Measurements from ENCODE around the gene AFTPH.

AFTPH gene

DNA sequence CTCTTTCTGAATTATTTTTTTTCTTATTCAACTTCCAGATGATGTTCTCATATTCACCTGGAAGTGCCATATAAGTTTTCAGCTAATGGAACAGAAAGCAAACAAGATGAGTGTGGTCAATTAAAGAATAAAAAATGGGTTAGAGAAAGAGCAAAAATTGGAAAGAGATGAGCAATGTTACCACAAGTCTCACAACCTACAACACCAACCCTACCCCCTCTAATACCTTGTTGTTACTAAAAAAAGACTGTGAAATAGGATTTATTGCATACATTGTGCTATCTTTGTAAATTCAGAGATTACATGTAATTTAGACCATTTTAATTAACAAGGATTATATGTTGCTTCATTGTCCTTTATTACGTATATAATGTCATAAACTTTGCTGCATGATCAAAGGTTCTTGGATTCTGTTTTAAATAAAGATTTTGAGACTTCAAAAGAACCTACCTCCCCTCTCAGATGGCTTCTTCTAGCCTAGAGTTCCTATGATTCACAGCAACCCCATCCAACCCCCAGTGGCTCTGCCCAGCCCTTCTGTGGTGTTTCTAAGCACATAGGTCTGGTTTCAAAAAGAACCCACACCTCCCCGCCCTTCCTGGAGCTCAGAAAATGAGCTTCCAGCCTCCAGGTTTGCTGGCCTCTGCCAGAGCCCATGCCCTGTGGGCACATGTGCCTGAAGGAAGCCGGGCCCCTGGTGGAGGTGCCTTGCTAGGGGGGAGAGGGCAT lies 45.5 kb upstream of the AFTPH start:
- no peak overlapping the region for H3K4me2 ChIP-seq (ENCODE audit: low read length)
- no peaks in the 10 kb centered on the region for H3K27me3 ChIP-seq (ENCODE audit: control insufficient read depth, insufficient read depth, low read length)
- H3K36me3 ChIP-seq (ENCODE audit: control insufficient read depth, insufficient read depth, low read length), result no peaks in the 10 kb centered on the region
- no peak for TF ChIP-seq CTCF (IDR thresholded peaks at IDR 0.05)
- no peak overlapping the region for H3K4me3 ChIP-seq (ENCODE audit: low read depth, low read length)
- H3K27ac ChIP-seq, result no peak overlapping the region
- no peak overlapping the region for H2AFZ ChIP-seq
- H3K9me3 ChIP-seq (ENCODE audit: control insufficient read depth, low read length), result no peaks in the 10 kb centered on the region
- no peaks in the 10 kb centered on the region for H3K79me2 ChIP-seq
- H3K9ac ChIP-seq, result no peak overlapping the region
- peaks cover 7% of the 10 kb centered on the region for H3K4me1 ChIP-seq

GRCh38 chr2:64479259-64480117 lies 44.6 kb upstream of the AFTPH start:
- no peak for TF ChIP-seq CTCF (IDR thresholded peaks at IDR 0.05)
- no peak overlapping the region for H3K9ac ChIP-seq

DNA sequence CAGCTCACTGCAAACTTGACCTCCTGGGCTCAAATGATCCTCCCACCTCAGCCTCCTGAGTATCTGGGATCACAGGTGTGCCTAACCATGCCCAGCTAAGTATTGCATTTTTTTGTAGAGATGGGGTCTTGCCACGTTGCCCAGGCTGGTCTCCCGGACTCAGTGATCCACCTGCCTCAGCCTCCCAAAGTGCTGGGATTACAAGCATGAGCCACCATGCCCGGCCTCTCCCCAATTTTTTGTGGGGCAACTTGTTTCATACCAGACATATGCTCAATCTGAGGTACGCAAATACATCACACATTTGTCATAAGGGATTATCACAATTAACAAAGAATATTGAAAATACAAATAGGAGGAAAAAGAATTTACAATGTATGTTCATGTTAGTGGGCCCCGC lies 42.5 kb upstream of the AFTPH start:
- H3K9ac ChIP-seq, result no peak overlapping the region
- H3K36me3 ChIP-seq (ENCODE audit: control insufficient read depth, insufficient read depth, low read length), result no peaks in the 10 kb centered on the region
- H3K79me2 ChIP-seq, result no peaks in the 10 kb centered on the region
- H3K4me1 ChIP-seq, result peaks cover 7% of the 10 kb centered on the region
- TF ChIP-seq CTCF (IDR thresholded peaks at IDR 0.05), result no peak
- no peaks in the 10 kb centered on the region for H3K9me3 ChIP-seq (ENCODE audit: control insufficient read depth, low read length)
- no peak overlapping the region for H2AFZ ChIP-seq
- no peak overlapping the region for H3K27ac ChIP-seq
- H3K4me2 ChIP-seq (ENCODE audit: low read length), result no peak overlapping the region
- no peaks in the 10 kb centered on the region for H3K27me3 ChIP-seq (ENCODE audit: control insufficient read depth, insufficient read depth, low read length)
- H3K4me3 ChIP-seq (ENCODE audit: low read depth, low read length), result no peak overlapping the region

More at GRCh38 chr2:64479259-64480117, 44.6 kb upstream of the AFTPH start:
- no peaks in the 10 kb centered on the region for H3K79me2 ChIP-seq
- H3K27me3 ChIP-seq (ENCODE audit: control insufficient read depth, insufficient read depth, low read length), result no peaks in the 10 kb centered on the region
- no peak overlapping the region for H3K4me2 ChIP-seq (ENCODE audit: low read length)
- H3K4me3 ChIP-seq (ENCODE audit: low read depth, low read length), result no peak overlapping the region
- H2AFZ ChIP-seq, result no peak overlapping the region
- H3K36me3 ChIP-seq (ENCODE audit: control insufficient read depth, insufficient read depth, low read length), result no peaks in the 10 kb centered on the region
- peaks cover 7% of the 10 kb centered on the region for H3K4me1 ChIP-seq
- no peak overlapping the region for H3K27ac ChIP-seq
- H3K9me3 ChIP-seq (ENCODE audit: control insufficient read depth, low read length), result no peaks in the 10 kb centered on the region

DNA sequence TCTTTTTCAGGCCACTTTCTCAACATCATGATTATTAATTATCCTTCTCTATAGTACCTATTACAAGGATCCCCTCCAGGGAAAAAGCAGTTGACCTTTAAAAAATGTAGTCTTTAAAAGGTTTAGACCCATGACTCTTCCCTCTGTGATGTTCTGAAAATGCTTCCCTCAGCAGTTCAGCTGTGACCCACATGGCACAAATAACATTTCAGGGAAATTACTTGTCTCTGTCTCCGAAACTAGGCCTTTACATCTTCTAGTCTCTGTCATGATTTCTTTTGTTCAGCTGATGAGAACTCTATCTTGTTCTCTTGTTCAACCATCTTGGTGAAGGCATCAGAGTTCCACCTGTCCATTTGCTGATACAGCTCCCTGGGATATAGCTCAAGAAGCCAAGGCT lies 41.9 kb upstream of the AFTPH start:
- no peak overlapping the region for H3K4me3 ChIP-seq (ENCODE audit: low read depth, low read length)
- peaks cover 7% of the 10 kb centered on the region for H3K4me1 ChIP-seq
- no peak for TF ChIP-seq CTCF (IDR thresholded peaks at IDR 0.05)
- no peak overlapping the region for H3K9ac ChIP-seq
- no peaks in the 10 kb centered on the region for H3K79me2 ChIP-seq
- no peaks in the 10 kb centered on the region for H3K27me3 ChIP-seq (ENCODE audit: control insufficient read depth, insufficient read depth, low read length)
- H2AFZ ChIP-seq, result no peak overlapping the region
- H3K27ac ChIP-seq, result no peak overlapping the region
- no peak overlapping the region for H3K4me2 ChIP-seq (ENCODE audit: low read length)
- H3K9me3 ChIP-seq (ENCODE audit: control insufficient read depth, low read length), result no peaks in the 10 kb centered on the region
- no peaks in the 10 kb centered on the region for H3K36me3 ChIP-seq (ENCODE audit: control insufficient read depth, insufficient read depth, low read length)

All from parathyroid adenoma (tissue), 2 donors.